ENCODE data around the gene SLC45A1.

- TF ChIP-seq CTCF (IDR thresholded peaks at IDR 0.05): no peak
- TF ChIP-seq POLR2A (IDR thresholded peaks at IDR 0.05): no peak
Measured at GRCh38 chr1:8285965-8286364, 31.9 kb upstream of the SLC45A1 start.

Measured in vagina (tissue), 2 donors.